H1 (cell line): ENCODE data around the gene FHIT. TPM values are rescaled to one million over a fixed set of nuclear protein-coding genes. Genes with fewer than 3 reads are reported as not detected.

Experiments
- CTCF ChIA-PET: fragments of 300-600 bp; sonication (Branson Sonifier 250); formaldehyde crosslinking; loops from one replicate; lab custom pipeline; 2021; ENCODE audit not compliant: partially characterized antibody; lab: Charles Lee
- POLR2A ChIA-PET: fragments of 300-600 bp; sonication (Branson Sonifier 250); formaldehyde crosslinking; loops from one replicate; lab custom pipeline; 2021; ENCODE audit warnings: inconsistent platforms; ENCODE audit not compliant: partially characterized antibody; lab: Charles Lee
- DNase-seq, 2 experiments: peaks; one replicate each; pipeline versions ENCODE4 v3.0.0 to v3.0.0-alpha.2; 2010 to 2022; ENCODE audit warnings: low spot score in 2 of 2, low read depth in 1 of 2, mixed read lengths in 1 of 2
- FAIRE-seq: peaks from 2 replicates; lab custom pipeline; 2011; peaks lifted over from hg19 to GRCh38; lab: Jason Lieb, UNC
- H2AFZ ChIP-seq: 2 replicates; pipeline ENCODE4 v1.8.1; 2012; ENCODE audit warnings: low read length, inconsistent platforms
- H2AK5ac ChIP-seq: 2 replicates; pipeline ENCODE4 v1.6.1; 2013; ENCODE audit warnings: low read depth, low read length
- H2BK120ac ChIP-seq: replicated peaks from 2 replicates; pipeline ENCODE3; 2013; ENCODE audit warnings: low read depth, low read length, inconsistent platforms
- H2BK12ac ChIP-seq: 2 replicates; pipeline ENCODE4 v1.6.1; 2013; ENCODE audit warnings: low read depth, low read length
- H2BK15ac ChIP-seq: 2 replicates; pipeline ENCODE4 v1.6.1; 2013; ENCODE audit warnings: low read length
- H2BK20ac ChIP-seq: 2 replicates; pipeline ENCODE4 v1.6.1; 2013; ENCODE audit warnings: low read length
- H2BK5ac ChIP-seq: 2 replicates; pipeline ENCODE4 v1.6.1; 2013; ENCODE audit warnings: low read depth, low read length
- H3K14ac ChIP-seq: 2 replicates; pipeline ENCODE4 v1.6.1; 2013; ENCODE audit warnings: inconsistent platforms; ENCODE audit not compliant: insufficient read length
- H3K18ac ChIP-seq: 2 replicates; pipeline ENCODE4 v1.6.1; 2013; ENCODE audit warnings: low read length; ENCODE audit errors: extremely low read depth
- H3K23ac ChIP-seq: 2 replicates; pipeline ENCODE4 v1.6.1; 2013; ENCODE audit warnings: inconsistent platforms; ENCODE audit not compliant: insufficient read length
- H3K23me2 ChIP-seq: 2 replicates; pipeline ENCODE4 v1.6.1; 2013; ENCODE audit warnings: low read depth, low read length
- H3K27ac ChIP-seq: 2 replicates; pipeline ENCODE4 v1.6.1; 2011; ENCODE audit warnings: low read depth, low read length, inconsistent platforms
- H3K27me3 ChIP-seq, 4 experiments: replicated peaks in 1 of 4; 1 replicate in 1 of 4; 2 replicates in 3 of 4; pipeline versions ENCODE4 v1.6.1 to v1.8.1; 2011 to 2013; ENCODE audit warnings: low read length in 3 of 4, mild to moderate bottlenecking in 3 of 4, inconsistent platforms in 2 of 4, mixed read lengths in 2 of 4, moderate library complexity in 1 of 4; ENCODE audit not compliant: control insufficient read depth in 3 of 4, insufficient read depth in 3 of 4; ENCODE audit errors: extremely low read depth in 1 of 4
- H3K36me3 ChIP-seq, 4 experiments: 2 replicates each; pipeline versions ENCODE4 v1.6.1 to v1.8.1; 2011 to 2013; ENCODE audit warnings: mild to moderate bottlenecking in 4 of 4, low read length in 3 of 4, moderate library complexity in 2 of 4, control low read depth in 1 of 4, inconsistent platforms in 1 of 4; ENCODE audit not compliant: insufficient read depth in 4 of 4, control insufficient read depth in 2 of 4
- H3K4ac ChIP-seq: replicated peaks from 2 replicates; pipeline ENCODE3; 2013; ENCODE audit warnings: low read length, low read depth, mixed read lengths, inconsistent platforms; ENCODE audit not compliant: insufficient read length
- H3K4me1 ChIP-seq, 4 experiments: replicated peaks in 1 of 4; 1 replicate in 1 of 4; 2 replicates in 3 of 4; pipeline versions ENCODE4 v1.6.1 to v1.8.1; 2011 to 2013; ENCODE audit warnings: low read length in 3 of 4, inconsistent platforms in 2 of 4, mixed read lengths in 1 of 4; ENCODE audit not compliant: insufficient read depth in 4 of 4, control insufficient read depth in 3 of 4
- H3K4me2 ChIP-seq, 2 experiments: 2 replicates each; pipeline versions ENCODE4 v1.6.1 to v1.8.1; 2011 to 2013; ENCODE audit warnings: low read depth in 2 of 2, low read length in 2 of 2, control low read depth in 1 of 2, inconsistent platforms in 1 of 2, mild to moderate bottlenecking in 1 of 2; ENCODE audit not compliant: insufficient read depth in 1 of 2
- H3K4me3 ChIP-seq, 4 experiments: fragments of 200-600, 300-600 bp in 1 of 4; sonication (generic), shearing (Covaris generic), sonication (Bioruptor Twin) in 1 of 4; 2 replicates each; pipeline versions ENCODE4 v1.5.1 to v1.8.1; 2011 to 2016; ENCODE audit warnings: low read length in 4 of 4, low read depth in 3 of 4, control low read depth in 2 of 4, inconsistent platforms in 2 of 4, mild to moderate bottlenecking in 2 of 4, mixed read lengths in 1 of 4, moderate library complexity in 1 of 4; ENCODE audit not compliant: insufficient read depth in 2 of 4; ENCODE audit errors: extremely low read depth in 1 of 4
- H3K56ac ChIP-seq: replicated peaks from 2 replicates; pipeline ENCODE3; 2013; ENCODE audit warnings: low read depth, mild to moderate bottlenecking, mixed read lengths, low read length, inconsistent platforms; ENCODE audit not compliant: insufficient read length
- H3K79me1 ChIP-seq: 2 replicates; pipeline ENCODE4 v1.6.1; 2013; ENCODE audit warnings: low read depth, low read length, control low read depth
- H3K79me2 ChIP-seq, 2 experiments: 2 replicates each; pipeline versions ENCODE4 v1.6.1 to v1.8.1; 2012 to 2013; ENCODE audit warnings: low read length in 2 of 2, mild to moderate bottlenecking in 2 of 2, inconsistent platforms in 1 of 2; ENCODE audit not compliant: insufficient read depth in 2 of 2, control insufficient read depth in 1 of 2
- H3K9ac ChIP-seq, 4 experiments: replicated peaks in 1 of 4; 1 replicate in 1 of 4; 2 replicates in 3 of 4; pipeline versions ENCODE4 v1.6.1 to v1.8.1; 2011 to 2013; ENCODE audit warnings: low read depth in 3 of 4, low read length in 3 of 4, control low read depth in 2 of 4, mild to moderate bottlenecking in 2 of 4, moderate library complexity in 2 of 4, inconsistent platforms in 1 of 4; ENCODE audit errors: extremely low read depth in 1 of 4
- H3K9me3 ChIP-seq, 2 experiments: 2 replicates each; pipeline versions ENCODE4 v1.6.1 to v1.8.1; 2012 to 2013; ENCODE audit warnings: mild to moderate bottlenecking in 2 of 2, moderate library complexity in 2 of 2, control low read depth in 1 of 2, inconsistent platforms in 1 of 2, low read depth in 1 of 2, low read length in 1 of 2, mixed read lengths in 1 of 2; ENCODE audit not compliant: insufficient read depth in 2 of 2
- H4K20me1 ChIP-seq, 2 experiments: replicated peaks in 1 of 2; 2 replicates each; pipeline versions ENCODE3 to v1.8.1; 2011 to 2013; ENCODE audit warnings: inconsistent platforms in 2 of 2, low read length in 2 of 2, mild to moderate bottlenecking in 1 of 2; ENCODE audit not compliant: insufficient read depth in 2 of 2, control insufficient read depth in 1 of 2
- H4K5ac ChIP-seq: 2 replicates; pipeline ENCODE4 v1.6.1; 2013; ENCODE audit warnings: low read length, low read depth, mixed read lengths, inconsistent platforms; ENCODE audit not compliant: insufficient read length
- H4K8ac ChIP-seq: 2 replicates; pipeline ENCODE4 v1.8.0; 2013; ENCODE audit warnings: mild to moderate bottlenecking, moderate library complexity, low read length, inconsistent platforms; ENCODE audit not compliant: insufficient read depth; ENCODE audit errors: extremely low read depth
- H4K91ac ChIP-seq: replicated peaks from 2 replicates; pipeline ENCODE3; 2013; ENCODE audit warnings: low read length, mixed read lengths, inconsistent platforms; ENCODE audit not compliant: insufficient read length
- CBX8 ChIP-seq: fragments of 300-800, 300-1000 bp; sonication (generic); IDR thresholded peaks from 2 replicates; pipeline ENCODE4 v1.7.1; 2016; ENCODE audit warnings: low read depth, low read length, borderline replicate concordance
- CHD2 ChIP-seq: IDR thresholded peaks from 2 replicates; pipeline ENCODE4 v1.6.1; 2012; ENCODE audit warnings: low read length, improper control_type of control experiment
- EP300 ChIP-seq, 2 experiments: IDR thresholded peaks; 1 replicate in 1 of 2; 2 replicates in 1 of 2; pipeline ENCODE4 v1.6.1; 2011 to 2012; ENCODE audit warnings: low read depth in 2 of 2, low read length in 2 of 2, mild to moderate bottlenecking in 2 of 2, borderline replicate concordance in 1 of 2, inconsistent platforms in 1 of 2, moderate library complexity in 1 of 2
- HDAC6 ChIP-seq: IDR thresholded peaks from one replicate; pipeline ENCODE4 v1.7.1; 2012; ENCODE audit warnings: low read depth, mild to moderate bottlenecking, inconsistent platforms, low read length, moderate library complexity
- SAP30 ChIP-seq: fragments of 300-600 bp; sonication (generic); IDR thresholded peaks from 2 replicates; pipeline ENCODE4 v1.7.1; 2012; ENCODE audit warnings: low read length, moderate library complexity, mild to moderate bottlenecking, inconsistent platforms; ENCODE audit not compliant: insufficient read depth, insufficient replicate concordance
- SUZ12 ChIP-seq: fragments of 200-600 bp; sonication (generic); IDR thresholded peaks from 2 replicates; pipeline ENCODE4 v1.6.1; 2012; ENCODE audit warnings: mild to moderate bottlenecking, inconsistent platforms, low read length, moderate library complexity, mixed read lengths
- ZNF274 ChIP-seq: IDR thresholded peaks from 2 replicates; pipeline ENCODE4 v1.7.0; 2012; ENCODE audit warnings: low read length, borderline replicate concordance; ENCODE audit errors: extremely low read depth
- WGBS, 2 experiments: shearing (Covaris generic) in 1 of 2; methylation state at CpG; one replicate each; pipeline versions ENCODE4 v1.1.6 to v1.1.7; 2013 to 2015; ENCODE audit warnings: low lambda C conversion rate in 2 of 2, mixed read lengths in 2 of 2, inconsistent platforms in 1 of 2, low coverage in 1 of 2, missing lambda C conversion rate in 1 of 2; ENCODE audit not compliant: insufficient replicate concordance in 2 of 2, insufficient coverage in 1 of 2, insufficient read length in 1 of 2; ENCODE audit errors: extremely low coverage in 1 of 2, missing lambda C conversion rate in 1 of 2; 5-methylcytosine and 5-hydroxymethylcytosine counted together
- polyA plus RNA-seq, 7 experiments: library from polyadenylated mRNA; depleted of rRNA in 3 of 7; stranded (reverse) in 5 of 7; unstranded in 2 of 7; fragments of >200 nt in 5 of 7; fragments of 200-250 nt in 2 of 7; gene quantifications; 1 replicate in 5 of 7; 2 replicates in 1 of 7; 4 replicates in 1 of 7; pipeline versions ENCODE4 v1.2.1 to v1.2.3, GENCODE V29; 2011 to 2013; ENCODE audit warnings: missing spikeins in 2 of 7, mixed read lengths in 2 of 7
- total RNA-seq: library from RNA; stranded (reverse); fragmentation: NEBNext Ultra II Directional; extraction: Animal tissue kit (Norgen Biotek cat#: 25700); gene quantifications from 2 replicates; pipeline ENCODE4 v1.2.1, GENCODE V29; 2021
- TF ChIP-seq, protein P1 (sequence below), 3 experiments: IDR thresholded peaks; 1 replicate in 2 of 3; 2 replicates in 1 of 3; pipeline versions ENCODE4 v1.5.1 to v1.6.1; 2011; ENCODE audit warnings: low read length in 3 of 3, mild to moderate bottlenecking in 3 of 3, inconsistent platforms in 2 of 3, low read depth in 1 of 3, moderate library complexity in 1 of 3; ENCODE audit not compliant: insufficient read depth in 1 of 3; ENCODE audit errors: control extremely low read depth in 1 of 3
- TF ChIP-seq, protein P2 (sequence below): IDR thresholded peaks from 2 replicates; pipeline ENCODE4 v1.6.1; 2012; ENCODE audit warnings: inconsistent platforms

Gene FHIT
- total and polyA plus RNA-seq, 2 of the 8 experiments (the other 6 are each of a cell fraction or from before 2014, with no cell fraction given) = 1.2 to 3.2 TPM

- ChIA-PET POLR2A (no interaction called here), CTCF (no interaction called here)
- FAIRE-seq (no peak), DNase-seq (no peak)
- Histone ChIP-seq H2BK5ac (no peak overlapping the region), H2BK20ac (no peak overlapping the region), H3K4me3 (no peak overlapping the region), H3K36me3 (no peaks in the 10 kb centered on the region), H3K9ac (no peak overlapping the region), H3K27ac (no peak overlapping the region), H4K20me1 (no peaks in the 10 kb centered on the region), H3K56ac (no peak overlapping the region), H2AFZ (no peak overlapping the region), H3K23ac (no peak overlapping the region), H3K4ac (no peak overlapping the region), H3K23me2 (no peaks in the 10 kb centered on the region), H4K91ac (no peak overlapping the region), H3K79me2 (no peaks in the 10 kb centered on the region), H4K8ac (no peak overlapping the region), H2AK5ac (no peak overlapping the region), H3K18ac (no peak overlapping the region), H2BK15ac (no peak overlapping the region), H3K9me3 (no peaks in the 10 kb centered on the region), H3K14ac (no peak overlapping the region), H2BK12ac (no peak overlapping the region), H3K79me1 (no peaks in the 10 kb centered on the region), H4K5ac (no peak overlapping the region), H3K4me1 (no peaks in the 10 kb centered on the region), H2BK120ac (no peak overlapping the region), H3K4me2 (no peak overlapping the region), H3K27me3 (no peaks in the 10 kb centered on the region)
- 53% methylated on average over 1 of the region's 1 CpG; no CpG with 5 or more reads in 1 of the 2 experiments for whole genome bisulfite sequencing, 2 experiments
- TF ChIP-seq ZNF274 (no peak), CHD2 (no peak), HDAC6 (no peak), SAP30 (no peak), SUZ12 (no peak), EP300 (IDR thresholded peaks at IDR 0.05; ENCODE audit: borderline replicate concordance in 1 of 2, low read depth in 2 of 2, low read length in 2 of 2) (no peak), CBX8 (no peak)
- TF ChIP-seq, protein P1, sequence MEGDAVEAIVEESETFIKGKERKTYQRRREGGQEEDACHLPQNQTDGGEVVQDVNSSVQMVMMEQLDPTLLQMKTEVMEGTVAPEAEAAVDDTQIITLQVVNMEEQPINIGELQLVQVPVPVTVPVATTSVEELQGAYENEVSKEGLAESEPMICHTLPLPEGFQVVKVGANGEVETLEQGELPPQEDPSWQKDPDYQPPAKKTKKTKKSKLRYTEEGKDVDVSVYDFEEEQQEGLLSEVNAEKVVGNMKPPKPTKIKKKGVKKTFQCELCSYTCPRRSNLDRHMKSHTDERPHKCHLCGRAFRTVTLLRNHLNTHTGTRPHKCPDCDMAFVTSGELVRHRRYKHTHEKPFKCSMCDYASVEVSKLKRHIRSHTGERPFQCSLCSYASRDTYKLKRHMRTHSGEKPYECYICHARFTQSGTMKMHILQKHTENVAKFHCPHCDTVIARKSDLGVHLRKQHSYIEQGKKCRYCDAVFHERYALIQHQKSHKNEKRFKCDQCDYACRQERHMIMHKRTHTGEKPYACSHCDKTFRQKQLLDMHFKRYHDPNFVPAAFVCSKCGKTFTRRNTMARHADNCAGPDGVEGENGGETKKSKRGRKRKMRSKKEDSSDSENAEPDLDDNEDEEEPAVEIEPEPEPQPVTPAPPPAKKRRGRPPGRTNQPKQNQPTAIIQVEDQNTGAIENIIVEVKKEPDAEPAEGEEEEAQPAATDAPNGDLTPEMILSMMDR (IDR thresholded peaks at IDR 0.05; ENCODE audit: control extremely low read depth in 1 of 3, insufficient read depth in 1 of 3, low read depth in 1 of 3, low read length in 3 of 3) = no peak
- TF ChIP-seq, protein P2, sequence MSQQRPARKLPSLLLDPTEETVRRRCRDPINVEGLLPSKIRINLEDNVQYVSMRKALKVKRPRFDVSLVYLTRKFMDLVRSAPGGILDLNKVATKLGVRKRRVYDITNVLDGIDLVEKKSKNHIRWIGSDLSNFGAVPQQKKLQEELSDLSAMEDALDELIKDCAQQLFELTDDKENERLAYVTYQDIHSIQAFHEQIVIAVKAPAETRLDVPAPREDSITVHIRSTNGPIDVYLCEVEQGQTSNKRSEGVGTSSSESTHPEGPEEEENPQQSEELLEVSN = no peak
These were observed 142.8 kb downstream of the FHIT start for GRCh38 chr3:61108247-61109019.
